HepG2 (cell line): Measurements from ENCODE around the gene WWC2. TPM values are rescaled to one million over a fixed set of nuclear protein-coding genes. Genes with fewer than 3 reads are reported as not detected.
A peak's percentile ranks its signal among the peaks of the same experiment; 100 is the strongest.

Source experiments
- ATAC-seq: fragments of 200-7000 bp; cut with Tn5 transposase; 3 replicates; pipeline ENCODE4 v1.9.1; 2020; ENCODE audit warnings: mild to moderate bottlenecking, moderate library complexity
- BruUV-seq: library from RNA; stranded (reverse); fragments of 400-500 nt; replicated peaks from 2 replicates; lab custom pipeline; 2021; lab: Mats Ljungman, UMichigan
- CTCF ChIA-PET: fragments of 300-600 bp; formaldehyde crosslinking; extraction: SDS; loops from one replicate; lab custom pipeline; 2021; ENCODE audit warnings: low total read pairs, inconsistent platforms, low intra/inter-chr PET ratio; lab: Yijun Ruan, JAX
- POLR2A ChIA-PET: fragments of 350-600 bp; sonication (Branson Sonifier 250); formaldehyde crosslinking; loops from one replicate; lab custom pipeline; 2020; ENCODE audit warnings: antibody characterized with exemption, inconsistent platforms; lab: Yijun Ruan, JAX
- DNase-seq: peaks from one replicate; pipeline ENCODE4 v3.0.0-alpha.2; 2015; ENCODE audit warnings: low spot score
- FAIRE-seq: peaks from 3 replicates; lab custom pipeline; 2011; peaks lifted over from hg19 to GRCh38; lab: Jason Lieb, UNC
- H2AFZ ChIP-seq: one replicate; pipeline ENCODE4 v1.6.1; 2011; ENCODE audit warnings: low read length, inconsistent platforms
- H3K27ac ChIP-seq: fragments of 300-600 bp; 3 replicates; pipeline ENCODE4 v1.8.0; 2011; ENCODE audit warnings: mixed run types, mild to moderate bottlenecking, mixed read lengths, low read length, inconsistent platforms; ENCODE audit not compliant: insufficient read depth; ENCODE audit errors: extremely low read length
- H3K27me3 ChIP-seq, 2 experiments: fragments of 200-600 bp in 1 of 2; 2 replicates in 1 of 2; 3 replicates in 1 of 2; pipeline versions ENCODE4 v1.6.0 to v1.8.0; 2011; ENCODE audit warnings: low read length in 2 of 2, mild to moderate bottlenecking in 2 of 2, moderate library complexity in 2 of 2, inconsistent platforms in 1 of 2; ENCODE audit not compliant: insufficient read depth in 2 of 2, control insufficient read depth in 1 of 2
- H3K36me3 ChIP-seq, 2 experiments: fragments of 200-600 bp in 1 of 2; replicated peaks in 1 of 2; 2 replicates in 1 of 2; 3 replicates in 1 of 2; pipeline versions ENCODE4 v1.5.1 to v1.8.0; 2011; ENCODE audit warnings: low read length in 2 of 2, inconsistent platforms in 1 of 2; ENCODE audit not compliant: insufficient read depth in 2 of 2, control insufficient read depth in 1 of 2
- H3K4me1 ChIP-seq: 2 replicates; pipeline ENCODE4 v1.5.1; 2012; ENCODE audit warnings: low read length, inconsistent platforms; ENCODE audit not compliant: insufficient read depth
- H3K4me2 ChIP-seq: 2 replicates; pipeline ENCODE4 v1.6.0; 2011; ENCODE audit warnings: low read depth, low read length, inconsistent platforms
- H3K4me3 ChIP-seq, 3 experiments: fragments of 200-600 bp in 1 of 3; sonication (generic), shearing (Covaris generic) in 1 of 3; replicated peaks in 1 of 3; 2 replicates each; pipeline ENCODE4 v1.5.1; 2011 to 2016; ENCODE audit warnings: low read length in 3 of 3, inconsistent platforms in 2 of 3, low read depth in 2 of 3, mild to moderate bottlenecking in 2 of 3, control low read depth in 1 of 3, mixed read lengths in 1 of 3; ENCODE audit not compliant: insufficient read depth in 1 of 3
- H3K79me2 ChIP-seq: one replicate; pipeline ENCODE4 v1.6.1; 2011; ENCODE audit warnings: low read length, inconsistent platforms; ENCODE audit not compliant: insufficient read depth
- H3K9ac ChIP-seq: 2 replicates; pipeline ENCODE4 v1.6.0; 2011; ENCODE audit warnings: mild to moderate bottlenecking, low read depth, low read length, inconsistent platforms; ENCODE audit not compliant: insufficient read depth
- H3K9me3 ChIP-seq: 2 replicates; pipeline ENCODE4 v1.5.1; 2012; ENCODE audit warnings: mild to moderate bottlenecking, low read length
- H4K20me1 ChIP-seq: 2 replicates; pipeline ENCODE4 v1.6.0; 2011; ENCODE audit warnings: inconsistent platforms, mild to moderate bottlenecking, low read length, moderate library complexity; ENCODE audit not compliant: insufficient read depth
- CHD4 ChIP-seq: fragments of 200-600 bp; sonication (generic); IDR thresholded peaks from 2 replicates; pipeline ENCODE4 v1.7.0; 2017; ENCODE audit warnings: mild to moderate bottlenecking, low read length, borderline replicate concordance
- ELF3 ChIP-seq: IDR thresholded peaks from 2 replicates; pipeline ENCODE4 v1.6.1; 2016; ENCODE audit warnings: missing genetic modification reagents, missing compliant biosample characterization
- HDAC6 ChIP-seq: fragments of 200-600 bp; sonication (generic); IDR thresholded peaks from 2 replicates; pipeline ENCODE4 v1.7.0; 2017; ENCODE audit warnings: mild to moderate bottlenecking, antibody characterized with exemption, low read length, low read depth
- MXD4 ChIP-seq: IDR thresholded peaks from 2 replicates; pipeline ENCODE4 v1.6.1; 2016; ENCODE audit warnings: mild to moderate bottlenecking, missing biosample characterization, missing genetic modification reagents
- YEATS4 ChIP-seq: sonication (generic); formaldehyde crosslinking; IDR thresholded peaks from 2 replicates; pipeline ENCODE4 v1.4.0; 2020; ENCODE audit warnings: missing genetic modification reagents, borderline replicate concordance
- ZFP82 ChIP-seq: sonication (generic); formaldehyde crosslinking; IDR thresholded peaks from 2 replicates; pipeline ENCODE4 v1.5.1; 2020; ENCODE audit warnings: mild to moderate bottlenecking, missing genetic modification reagents, borderline replicate concordance
- WGBS: methylation state at CpG from one replicate; pipeline ENCODE4 v1.1.6; 2017; ENCODE audit warnings: low lambda C conversion rate; 5-methylcytosine and 5-hydroxymethylcytosine counted together
- in situ Hi-C: cut with HindIII; loops from 2 replicates; pipeline ENCODE4 v1.10.0; 2017; ENCODE audit warnings: low pct_unique_long_range_greater_than_20kb; ENCODE audit not compliant: extremely low pct_ligation_motif_present
- intact Hi-C: fragments of 100-400 bp; cut with micrococcal nuclease; formaldehyde crosslinking; loops from one replicate; pipeline ENCODE4 v1.10.0; 2022; ENCODE audit not compliant: unreplicated experiment
- polyA plus RNA-seq, 8 experiments: library from polyadenylated mRNA; depleted of rRNA in 3 of 8; stranded (reverse) in 7 of 8; unstranded in 1 of 8; fragments of >200 nt; fragmentation: Illumina TruSeq in 4 of 8; extraction: Trizol in 4 of 8; gene quantifications; 2 replicates each; pipeline versions ENCODE4 v1.2.1 to v1.2.3, GENCODE V29; 2011 to 2016; ENCODE audit warnings: low read depth in 4 of 8, missing spikeins in 1 of 8, mixed read lengths in 1 of 8; ENCODE audit not compliant: insufficient read depth in 1 of 8
- total RNA-seq, 5 experiments: library from RNA; depleted of rRNA; stranded (reverse); fragments of >200 nt; fragmentation: Illumina TruSeq; extraction: Trizol; gene quantifications; 2 replicates each; pipeline ENCODE4 v1.2.3, GENCODE V29; 2016; ENCODE audit warnings: low read depth in 1 of 5
- TF ChIP-seq, protein P1 (sequence below): sonication (generic); formaldehyde crosslinking; IDR thresholded peaks from 2 replicates; pipeline ENCODE4 v1.8.1; 2023; ENCODE audit warnings: mild to moderate bottlenecking, missing genetic modification reagents

WWC2 gene
- total and polyA plus RNA-seq, 2 of the 13 experiments (the other 11 are each of a cell fraction or from before 2014, with no cell fraction given) = 40.0 to 50.1 TPM

DNA sequence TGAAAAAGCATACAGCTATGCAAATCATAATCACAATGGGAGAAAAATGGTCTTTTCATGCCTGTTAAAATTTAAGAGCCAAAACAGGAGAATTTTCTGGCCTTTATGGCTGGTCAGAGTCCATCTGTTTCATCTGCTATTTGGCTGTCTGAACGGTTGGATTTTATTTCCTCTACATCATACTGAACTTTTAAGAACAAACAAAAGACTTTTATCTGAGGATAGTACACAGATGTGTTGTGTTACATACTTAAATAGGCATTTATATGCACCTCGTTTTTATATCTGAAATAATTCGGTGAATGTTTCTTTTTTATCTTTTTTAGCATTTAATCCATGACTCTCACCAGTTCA, 18.0 kb upstream of the WWC2 start:
- no peaks in the 10 kb centered on the region for H3K9me3 ChIP-seq
- POLR2A ChIA-PET = interaction anchor here (0.9 to 6.0 kb wide), 4 partner anchors 14 to 161 kb away, joined by 3 to 78 read pairs (median 10); partner anchors contain the start of gene WWC2

DNA sequence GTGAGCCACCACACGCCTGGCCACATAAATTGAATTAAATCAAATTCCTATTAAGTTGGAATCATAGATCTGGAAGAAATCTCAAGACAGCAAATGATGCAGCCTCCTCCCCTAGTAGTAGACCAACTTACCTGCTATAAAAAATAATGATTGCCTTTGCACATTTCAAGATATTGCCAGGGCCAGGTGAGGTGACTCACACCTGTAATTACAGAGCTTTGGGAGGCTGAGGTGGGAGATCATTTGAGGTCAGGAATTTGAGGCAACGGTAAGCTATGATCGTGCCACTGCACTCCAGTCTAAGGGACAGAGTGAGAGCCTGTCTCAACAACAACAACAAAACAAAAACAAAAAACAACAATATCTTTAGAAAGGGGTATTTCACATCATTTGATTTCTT, 17.0 kb upstream of the WWC2 start:
- ATAC-seq = no peak
- no peaks in the 10 kb centered on the region for H3K9me3 ChIP-seq
- peaks cover 64% of the 10 kb centered on the region for H3K4me1 ChIP-seq
- peak; percentile 44 for FAIRE-seq
- no peak overlapping the region for H2AFZ ChIP-seq
- in situ Hi-C loops (no loop called here), intact Hi-C loops (no loop called here)
- H4K20me1 ChIP-seq = no peaks in the 10 kb centered on the region
- peak overlapping the region; percentile 96 for H3K27ac ChIP-seq
- no peaks in the 10 kb centered on the region for H3K79me2 ChIP-seq
- BruUV-seq = no TSS peak
- WGBS = 88% methylated on average over 3 of the region's 3 CpGs
- no peak overlapping the region for H3K4me3 ChIP-seq
- no peak overlapping the region for H3K9ac ChIP-seq
- no peaks in the 10 kb centered on the region for H3K36me3 ChIP-seq
- POLR2A ChIA-PET = interaction anchor here (0.9 to 6.0 kb wide), 3 partner anchors 13 to 184 kb away, joined by 3 to 78 read pairs (median 4); partner anchors contain the start of gene WWC2
- TF ChIP-seq, protein P1, sequence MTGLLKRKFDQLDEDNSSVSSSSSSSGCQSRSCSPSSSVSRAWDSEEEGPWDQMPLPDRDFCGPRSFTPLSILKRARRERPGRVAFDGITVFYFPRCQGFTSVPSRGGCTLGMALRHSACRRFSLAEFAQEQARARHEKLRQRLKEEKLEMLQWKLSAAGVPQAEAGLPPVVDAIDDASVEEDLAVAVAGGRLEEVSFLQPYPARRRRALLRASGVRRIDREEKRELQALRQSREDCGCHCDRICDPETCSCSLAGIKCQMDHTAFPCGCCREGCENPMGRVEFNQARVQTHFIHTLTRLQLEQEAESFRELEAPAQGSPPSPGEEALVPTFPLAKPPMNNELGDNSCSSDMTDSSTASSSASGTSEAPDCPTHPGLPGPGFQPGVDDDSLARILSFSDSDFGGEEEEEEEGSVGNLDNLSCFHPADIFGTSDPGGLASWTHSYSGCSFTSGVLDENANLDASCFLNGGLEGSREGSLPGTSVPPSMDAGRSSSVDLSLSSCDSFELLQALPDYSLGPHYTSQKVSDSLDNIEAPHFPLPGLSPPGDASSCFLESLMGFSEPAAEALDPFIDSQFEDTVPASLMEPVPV = peak; percentile 28; the same call in 1 of the 2 replicates
- no peak for TF ChIP-seq ZFP82 (CRISPR knock-in tag)
- no peaks in the 10 kb centered on the region for H3K27me3 ChIP-seq
- CTCF ChIA-PET = no interaction called here
- no peak overlapping the region for H3K4me2 ChIP-seq
- DNase-seq = no peak

More for the DNA sequence above, 18.0 kb upstream of the WWC2 start:
- Histone ChIP-seq H3K36me3 (no peaks in the 10 kb centered on the region), H3K79me2 (no peaks in the 10 kb centered on the region), H3K4me2 (peak overlapping the region; percentile 74), H3K4me1 (peaks cover 73% of the 10 kb centered on the region), H3K9ac (peak overlapping the region; percentile 65), H3K27me3 (no peaks in the 10 kb centered on the region), H3K27ac (peak overlapping the region; percentile 96), H4K20me1 (no peaks in the 10 kb centered on the region), H2AFZ (no peak overlapping the region), H3K4me3 (peak overlapping the region in 2 of 3 experiments; percentile 27 to 48; a peak in 3 of 6 replicates)
- BruUV-seq = no TSS peak
- WGBS = 0% methylated on average over 3 of the region's 3 CpGs
- DNase-seq = peak; percentile 66
- no peak for TF ChIP-seq YEATS4
- no peak for TF ChIP-seq HDAC6
- TF ChIP-seq MXD4 (CRISPR knock-in tag) = 0 out of 2 replicates have a peak, but pooled peaks have one; percentile 0
- peak; percentile 3; the same call in 1 of the 2 replicates for TF ChIP-seq CHD4
- peak; percentile 34; the same call in 1 of the 2 replicates for TF ChIP-seq ELF3 (CRISPR knock-in tag)
- peak; percentile 60 for FAIRE-seq
- peak; percentile 47 for ATAC-seq
- intact Hi-C loops = loop anchor here (2.0 kb wide), 1 partner anchor 18 kb away; the partner anchor contains the start of gene WWC2
- CTCF ChIA-PET = no interaction called here
- in situ Hi-C loops = no loop called here
